Natural killer cell (primary cell): Measurements from ENCODE around the gene TENT4B. TPM values are rescaled to one million over a fixed set of nuclear protein-coding genes. Genes with fewer than 3 reads are reported as not detected.

Source experiments
- ATAC-seq, 3 donors: fragments of 150-1000 bp in 2 of 3; fragments of 200-7000 bp in 1 of 3; cut with Tn5 transposase; 1 replicate in 1 of 3; 2 replicates in 2 of 3; pipeline ENCODE4 v1.10.0; 2021; ENCODE audit warnings: mild to moderate bottlenecking in 2 of 3, moderate library complexity in 2 of 3
- DNase-seq, 2 donors: peaks; one replicate each; pipeline versions ENCODE4 v3.0.0 to v3.0.0-alpha.2; 2013 to 2021; ENCODE audit warnings: mixed read lengths in 1 of 2
- H3K27ac ChIP-seq: one replicate; pipeline ENCODE4 v1.5.1; 2013; ENCODE audit warnings: mild to moderate bottlenecking, low read length
- H3K27me3 ChIP-seq: one replicate; pipeline ENCODE4 v1.6.1; 2013; ENCODE audit warnings: low read length; ENCODE audit not compliant: control insufficient read depth, insufficient read depth
- H3K36me3 ChIP-seq: one replicate; pipeline ENCODE4 v1.6.1; 2013; ENCODE audit warnings: low read length; ENCODE audit not compliant: control insufficient read depth, insufficient read depth
- H3K4me1 ChIP-seq: one replicate; pipeline ENCODE4 v1.6.1; 2013; ENCODE audit warnings: low read length; ENCODE audit not compliant: control insufficient read depth, insufficient read depth
- H3K4me3 ChIP-seq: one replicate; pipeline ENCODE4 v1.5.1; 2013; ENCODE audit warnings: low read length
- H3K9me3 ChIP-seq: one replicate; pipeline ENCODE4 v1.6.1; 2013; ENCODE audit warnings: low read length; ENCODE audit not compliant: control insufficient read depth, insufficient read depth
- H3K27ac Mint-ChIP-seq, 2 donors: one replicate each; pipeline ENCODE4 v1.8.0; 2022; ENCODE audit warnings: mild to moderate bottlenecking in 2 of 2, mixed read lengths in 2 of 2, moderate library complexity in 1 of 2
- H3K27me3 Mint-ChIP-seq, 2 donors: one replicate each; pipeline ENCODE4 v1.8.0; 2022; ENCODE audit warnings: low read depth in 2 of 2, mixed read lengths in 2 of 2
- H3K36me3 Mint-ChIP-seq: one replicate; pipeline ENCODE4 v1.8.0; 2022; ENCODE audit warnings: mixed read lengths
- H3K4me1 Mint-ChIP-seq, 2 donors: one replicate each; pipeline ENCODE4 v1.8.0; 2022; ENCODE audit warnings: mixed read lengths in 2 of 2
- H3K4me3 Mint-ChIP-seq: one replicate; pipeline ENCODE4 v1.8.0; 2022; ENCODE audit warnings: mild to moderate bottlenecking, moderate library complexity, mixed read lengths
- H3K9me3 Mint-ChIP-seq, 2 donors: one replicate each; pipeline ENCODE4 v1.8.0; 2022; ENCODE audit warnings: mixed read lengths in 2 of 2
- WGBS: methylation state at CpG from one replicate; pipeline ENCODE4 v1.1.7; 2013; ENCODE audit warnings: missing lambda C conversion rate; ENCODE audit not compliant: insufficient coverage; 5-methylcytosine and 5-hydroxymethylcytosine counted together
- intact Hi-C: fragments of 100-400 bp; cut with micrococcal nuclease; formaldehyde crosslinking; loops from one replicate; pipeline ENCODE4 v1.14.2; 2022
- total RNA-seq, 4 donors: library from RNA; stranded (reverse); fragments of 120-200 nt in 1 of 4; gene quantifications; one replicate each; pipeline versions ENCODE4 v1.2.3 to v1.2.4, GENCODE V29; 2013 to 2022
- TF ChIP-seq, protein P1 (sequence below): fragments of 200-600 bp; IDR thresholded peaks from one replicate; pipeline ENCODE4 v1.8.0; 2022; ENCODE audit warnings: antibody characterized with exemption

Gene TENT4B
- total RNA-seq, 3 donors from 2014 or later (not counting 1 experiment from before 2014, with no cell fraction given): 37.5 to 48.7 (median 44.4) TPM

DNA sequence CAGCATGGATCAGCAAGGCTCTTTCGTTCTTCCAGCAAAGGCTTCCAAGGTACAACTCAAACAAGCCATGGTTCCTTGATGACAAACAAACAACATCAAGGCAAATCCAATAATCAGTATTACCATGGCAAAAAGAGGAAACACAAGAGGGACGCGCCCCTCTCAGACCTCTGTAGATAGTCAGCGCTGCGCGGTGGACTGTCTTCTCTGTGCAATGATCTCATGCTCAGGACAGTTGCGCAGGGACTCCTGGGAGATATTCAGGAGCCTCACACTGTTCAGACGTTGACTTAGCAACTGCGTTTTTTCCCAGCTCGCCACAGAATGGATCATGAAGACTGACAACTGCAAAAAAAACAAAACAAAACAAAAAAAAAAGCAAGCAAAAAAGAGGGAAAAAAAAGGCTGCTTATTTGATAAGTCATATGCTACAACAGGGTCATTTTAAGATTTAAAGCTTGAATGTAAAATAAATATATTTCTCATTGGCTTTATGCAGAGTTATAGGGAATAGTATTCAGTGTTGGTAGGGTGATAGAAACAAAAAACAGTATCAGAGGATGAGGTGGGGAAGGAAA lies 76.1 kb downstream of the TENT4B start:
- WGBS: 92% methylated on average over 8 of the region's 10 CpGs
- peak in 1 of 3 donors; percentile 16 for ATAC-seq
- H3K36me3 ChIP-seq: peaks cover 30% of the 10 kb centered on the region

GRCh38 chr16:50234771-50235556 lies 81.9 kb downstream of the TENT4B start:
- 93% methylated on average over 5 of the region's 5 CpGs for WGBS
- Mint-ChIP-seq H3K36me3 (no peaks in the 10 kb centered on the region), H3K9me3 (no peaks in the 10 kb centered on the region), H3K27me3 (no peaks in the 10 kb centered on the region), H3K27ac (peak overlapping the region in 1 of 2 donors; percentile 31), H3K4me1 (no peaks in the 10 kb centered on the region), H3K4me3 (no peak overlapping the region)
- Histone ChIP-seq H3K4me3 (no peak overlapping the region), H3K27ac (no peak overlapping the region), H3K27me3 (no peaks in the 10 kb centered on the region), H3K9me3 (no peaks in the 10 kb centered on the region), H3K4me1 (no peaks in the 10 kb centered on the region), H3K36me3 (peaks cover 2% of the 10 kb centered on the region)
- intact Hi-C loops: no loop called here
- DNase-seq (no peak), ATAC-seq (no peak)
- TF ChIP-seq, protein P1, sequence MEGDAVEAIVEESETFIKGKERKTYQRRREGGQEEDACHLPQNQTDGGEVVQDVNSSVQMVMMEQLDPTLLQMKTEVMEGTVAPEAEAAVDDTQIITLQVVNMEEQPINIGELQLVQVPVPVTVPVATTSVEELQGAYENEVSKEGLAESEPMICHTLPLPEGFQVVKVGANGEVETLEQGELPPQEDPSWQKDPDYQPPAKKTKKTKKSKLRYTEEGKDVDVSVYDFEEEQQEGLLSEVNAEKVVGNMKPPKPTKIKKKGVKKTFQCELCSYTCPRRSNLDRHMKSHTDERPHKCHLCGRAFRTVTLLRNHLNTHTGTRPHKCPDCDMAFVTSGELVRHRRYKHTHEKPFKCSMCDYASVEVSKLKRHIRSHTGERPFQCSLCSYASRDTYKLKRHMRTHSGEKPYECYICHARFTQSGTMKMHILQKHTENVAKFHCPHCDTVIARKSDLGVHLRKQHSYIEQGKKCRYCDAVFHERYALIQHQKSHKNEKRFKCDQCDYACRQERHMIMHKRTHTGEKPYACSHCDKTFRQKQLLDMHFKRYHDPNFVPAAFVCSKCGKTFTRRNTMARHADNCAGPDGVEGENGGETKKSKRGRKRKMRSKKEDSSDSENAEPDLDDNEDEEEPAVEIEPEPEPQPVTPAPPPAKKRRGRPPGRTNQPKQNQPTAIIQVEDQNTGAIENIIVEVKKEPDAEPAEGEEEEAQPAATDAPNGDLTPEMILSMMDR: no peak

More for the DNA sequence above, 76.1 kb downstream of the TENT4B start:
- H3K27me3 ChIP-seq: no peaks in the 10 kb centered on the region
- intact Hi-C loops: loop anchor here (5.0 kb wide), 1 partner anchor 53 kb away; no protein-coding TSS in a partner anchor
- Mint-ChIP-seq H3K36me3 (peaks cover 24% of the 10 kb centered on the region), H3K27me3 (no peaks in the 10 kb centered on the region), H3K4me1 (peaks cover 24 to 25% of the 10 kb centered on the region in 2 donors), H3K4me3 (peak overlapping the region; percentile 4), H3K27ac (peak overlapping the region; percentile 20 to 74), H3K9me3 (no peaks in the 10 kb centered on the region)
- no peak for DNase-seq
- TF ChIP-seq, protein P1: no peak
- H3K4me3 ChIP-seq: no peak overlapping the region
- peaks cover 18% of the 10 kb centered on the region for H3K4me1 ChIP-seq
- H3K9me3 ChIP-seq: no peaks in the 10 kb centered on the region
- H3K27ac ChIP-seq: peak overlapping the region; percentile 29

GRCh38 chr16:50235581-50235980 lies 82.5 kb downstream of the TENT4B start:
- H3K36me3 ChIP-seq: peaks cover 2% of the 10 kb centered on the region
- DNase-seq (no peak), ATAC-seq (no peak)
- Mint-ChIP-seq H3K27me3 (no peaks in the 10 kb centered on the region), H3K36me3 (no peaks in the 10 kb centered on the region), H3K9me3 (no peaks in the 10 kb centered on the region), H3K27ac (peak overlapping the region in 1 of 2 donors; percentile 31), H3K4me1 (no peaks in the 10 kb centered on the region), H3K4me3 (no peak overlapping the region)
- no peaks in the 10 kb centered on the region for H3K9me3 ChIP-seq
- TF ChIP-seq, protein P1: no peak
- no peak overlapping the region for H3K4me3 ChIP-seq
- H3K27ac ChIP-seq: no peak overlapping the region
- no peaks in the 10 kb centered on the region for H3K27me3 ChIP-seq
- intact Hi-C loops: no loop called here
- 94% methylated on average over 6 of the region's 6 CpGs for WGBS
- no peaks in the 10 kb centered on the region for H3K4me1 ChIP-seq
